H1 (cell line): ENCODE data around the gene GALNT18. TPM values are rescaled to one million over a fixed set of nuclear protein-coding genes. Genes with fewer than 3 reads are reported as not detected.

Experiments
- CTCF ChIA-PET: fragments of 300-600 bp; sonication (Branson Sonifier 250); formaldehyde crosslinking; loops from one replicate; lab custom pipeline; 2021; ENCODE audit not compliant: partially characterized antibody; lab: Charles Lee
- POLR2A ChIA-PET: fragments of 300-600 bp; sonication (Branson Sonifier 250); formaldehyde crosslinking; loops from one replicate; lab custom pipeline; 2021; ENCODE audit warnings: inconsistent platforms; ENCODE audit not compliant: partially characterized antibody; lab: Charles Lee
- DNase-seq, 2 experiments: peaks; one replicate each; pipeline versions ENCODE4 v3.0.0 to v3.0.0-alpha.2; 2010 to 2022; ENCODE audit warnings: low spot score in 2 of 2, low read depth in 1 of 2, mixed read lengths in 1 of 2
- FAIRE-seq: peaks from 2 replicates; lab custom pipeline; 2011; peaks lifted over from hg19 to GRCh38; lab: Jason Lieb, UNC
- H2AFZ ChIP-seq: 2 replicates; pipeline ENCODE4 v1.8.1; 2012; ENCODE audit warnings: low read length, inconsistent platforms
- H2AK5ac ChIP-seq: 2 replicates; pipeline ENCODE4 v1.6.1; 2013; ENCODE audit warnings: low read depth, low read length
- H2BK120ac ChIP-seq: replicated peaks from 2 replicates; pipeline ENCODE3; 2013; ENCODE audit warnings: low read depth, low read length, inconsistent platforms
- H2BK12ac ChIP-seq: 2 replicates; pipeline ENCODE4 v1.6.1; 2013; ENCODE audit warnings: low read depth, low read length
- H2BK15ac ChIP-seq: 2 replicates; pipeline ENCODE4 v1.6.1; 2013; ENCODE audit warnings: low read length
- H2BK20ac ChIP-seq: 2 replicates; pipeline ENCODE4 v1.6.1; 2013; ENCODE audit warnings: low read length
- H2BK5ac ChIP-seq: 2 replicates; pipeline ENCODE4 v1.6.1; 2013; ENCODE audit warnings: low read depth, low read length
- H3K14ac ChIP-seq: 2 replicates; pipeline ENCODE4 v1.6.1; 2013; ENCODE audit warnings: inconsistent platforms; ENCODE audit not compliant: insufficient read length
- H3K18ac ChIP-seq: 2 replicates; pipeline ENCODE4 v1.6.1; 2013; ENCODE audit warnings: low read length; ENCODE audit errors: extremely low read depth
- H3K23ac ChIP-seq: 2 replicates; pipeline ENCODE4 v1.6.1; 2013; ENCODE audit warnings: inconsistent platforms; ENCODE audit not compliant: insufficient read length
- H3K23me2 ChIP-seq: 2 replicates; pipeline ENCODE4 v1.6.1; 2013; ENCODE audit warnings: low read depth, low read length
- H3K27ac ChIP-seq: 2 replicates; pipeline ENCODE4 v1.6.1; 2011; ENCODE audit warnings: low read depth, low read length, inconsistent platforms
- H3K27me3 ChIP-seq, 4 experiments: replicated peaks in 1 of 4; 1 replicate in 1 of 4; 2 replicates in 3 of 4; pipeline versions ENCODE4 v1.6.1 to v1.8.1; 2011 to 2013; ENCODE audit warnings: low read length in 3 of 4, mild to moderate bottlenecking in 3 of 4, inconsistent platforms in 2 of 4, mixed read lengths in 2 of 4, moderate library complexity in 1 of 4; ENCODE audit not compliant: control insufficient read depth in 3 of 4, insufficient read depth in 3 of 4; ENCODE audit errors: extremely low read depth in 1 of 4
- H3K36me3 ChIP-seq, 4 experiments: 2 replicates each; pipeline versions ENCODE4 v1.6.1 to v1.8.1; 2011 to 2013; ENCODE audit warnings: mild to moderate bottlenecking in 4 of 4, low read length in 3 of 4, moderate library complexity in 2 of 4, control low read depth in 1 of 4, inconsistent platforms in 1 of 4; ENCODE audit not compliant: insufficient read depth in 4 of 4, control insufficient read depth in 2 of 4
- H3K4ac ChIP-seq: replicated peaks from 2 replicates; pipeline ENCODE3; 2013; ENCODE audit warnings: low read length, low read depth, mixed read lengths, inconsistent platforms; ENCODE audit not compliant: insufficient read length
- H3K4me1 ChIP-seq, 4 experiments: replicated peaks in 1 of 4; 1 replicate in 1 of 4; 2 replicates in 3 of 4; pipeline versions ENCODE4 v1.6.1 to v1.8.1; 2011 to 2013; ENCODE audit warnings: low read length in 3 of 4, inconsistent platforms in 2 of 4, mixed read lengths in 1 of 4; ENCODE audit not compliant: insufficient read depth in 4 of 4, control insufficient read depth in 3 of 4
- H3K4me2 ChIP-seq, 2 experiments: 2 replicates each; pipeline versions ENCODE4 v1.6.1 to v1.8.1; 2011 to 2013; ENCODE audit warnings: low read depth in 2 of 2, low read length in 2 of 2, control low read depth in 1 of 2, inconsistent platforms in 1 of 2, mild to moderate bottlenecking in 1 of 2; ENCODE audit not compliant: insufficient read depth in 1 of 2
- H3K4me3 ChIP-seq, 4 experiments: fragments of 200-600, 300-600 bp in 1 of 4; sonication (generic), shearing (Covaris generic), sonication (Bioruptor Twin) in 1 of 4; 2 replicates each; pipeline versions ENCODE4 v1.5.1 to v1.8.1; 2011 to 2016; ENCODE audit warnings: low read length in 4 of 4, low read depth in 3 of 4, control low read depth in 2 of 4, inconsistent platforms in 2 of 4, mild to moderate bottlenecking in 2 of 4, mixed read lengths in 1 of 4, moderate library complexity in 1 of 4; ENCODE audit not compliant: insufficient read depth in 2 of 4; ENCODE audit errors: extremely low read depth in 1 of 4
- H3K56ac ChIP-seq: replicated peaks from 2 replicates; pipeline ENCODE3; 2013; ENCODE audit warnings: low read depth, mild to moderate bottlenecking, mixed read lengths, low read length, inconsistent platforms; ENCODE audit not compliant: insufficient read length
- H3K79me1 ChIP-seq: 2 replicates; pipeline ENCODE4 v1.6.1; 2013; ENCODE audit warnings: low read depth, low read length, control low read depth
- H3K79me2 ChIP-seq, 2 experiments: 2 replicates each; pipeline versions ENCODE4 v1.6.1 to v1.8.1; 2012 to 2013; ENCODE audit warnings: low read length in 2 of 2, mild to moderate bottlenecking in 2 of 2, inconsistent platforms in 1 of 2; ENCODE audit not compliant: insufficient read depth in 2 of 2, control insufficient read depth in 1 of 2
- H3K9ac ChIP-seq, 4 experiments: replicated peaks in 1 of 4; 1 replicate in 1 of 4; 2 replicates in 3 of 4; pipeline versions ENCODE4 v1.6.1 to v1.8.1; 2011 to 2013; ENCODE audit warnings: low read depth in 3 of 4, low read length in 3 of 4, control low read depth in 2 of 4, mild to moderate bottlenecking in 2 of 4, moderate library complexity in 2 of 4, inconsistent platforms in 1 of 4; ENCODE audit errors: extremely low read depth in 1 of 4
- H3K9me3 ChIP-seq, 2 experiments: 2 replicates each; pipeline versions ENCODE4 v1.6.1 to v1.8.1; 2012 to 2013; ENCODE audit warnings: mild to moderate bottlenecking in 2 of 2, moderate library complexity in 2 of 2, control low read depth in 1 of 2, inconsistent platforms in 1 of 2, low read depth in 1 of 2, low read length in 1 of 2, mixed read lengths in 1 of 2; ENCODE audit not compliant: insufficient read depth in 2 of 2
- H4K20me1 ChIP-seq, 2 experiments: replicated peaks in 1 of 2; 2 replicates each; pipeline versions ENCODE3 to v1.8.1; 2011 to 2013; ENCODE audit warnings: inconsistent platforms in 2 of 2, low read length in 2 of 2, mild to moderate bottlenecking in 1 of 2; ENCODE audit not compliant: insufficient read depth in 2 of 2, control insufficient read depth in 1 of 2
- H4K5ac ChIP-seq: 2 replicates; pipeline ENCODE4 v1.6.1; 2013; ENCODE audit warnings: low read length, low read depth, mixed read lengths, inconsistent platforms; ENCODE audit not compliant: insufficient read length
- H4K8ac ChIP-seq: 2 replicates; pipeline ENCODE4 v1.8.0; 2013; ENCODE audit warnings: mild to moderate bottlenecking, moderate library complexity, low read length, inconsistent platforms; ENCODE audit not compliant: insufficient read depth; ENCODE audit errors: extremely low read depth
- H4K91ac ChIP-seq: replicated peaks from 2 replicates; pipeline ENCODE3; 2013; ENCODE audit warnings: low read length, mixed read lengths, inconsistent platforms; ENCODE audit not compliant: insufficient read length
- BRCA1 ChIP-seq: IDR thresholded peaks from 2 replicates; pipeline ENCODE4 v1.6.1; 2012; ENCODE audit warnings: low read depth, low read length, improper control_type of control experiment
- CBX8 ChIP-seq: fragments of 300-800, 300-1000 bp; sonication (generic); IDR thresholded peaks from 2 replicates; pipeline ENCODE4 v1.7.1; 2016; ENCODE audit warnings: low read depth, low read length, borderline replicate concordance
- CHD2 ChIP-seq: IDR thresholded peaks from 2 replicates; pipeline ENCODE4 v1.6.1; 2012; ENCODE audit warnings: low read length, improper control_type of control experiment
- EP300 ChIP-seq, 2 experiments: IDR thresholded peaks; 1 replicate in 1 of 2; 2 replicates in 1 of 2; pipeline ENCODE4 v1.6.1; 2011 to 2012; ENCODE audit warnings: low read depth in 2 of 2, low read length in 2 of 2, mild to moderate bottlenecking in 2 of 2, borderline replicate concordance in 1 of 2, inconsistent platforms in 1 of 2, moderate library complexity in 1 of 2
- EZH2 ChIP-seq: fragments of 200-600 bp; sonication (generic); IDR thresholded peaks from 2 replicates; pipeline ENCODE4 v1.7.1; 2012; ENCODE audit warnings: low read depth, mild to moderate bottlenecking, moderate library complexity, low read length, inconsistent platforms; ENCODE audit not compliant: severe bottlenecking
- HDAC2 ChIP-seq, 2 experiments: fragments of 300-600 bp in 1 of 2; sonication (generic) in 1 of 2; IDR thresholded peaks; 2 replicates each; pipeline ENCODE4 v1.6.1; 2011 to 2012; ENCODE audit warnings: low read depth in 2 of 2, low read length in 2 of 2, mild to moderate bottlenecking in 2 of 2, moderate library complexity in 2 of 2, borderline replicate concordance in 1 of 2, inconsistent platforms in 1 of 2
- MAX ChIP-seq: IDR thresholded peaks from 2 replicates; pipeline ENCODE4 v1.6.1; 2012; ENCODE audit warnings: inconsistent platforms
- RNF2 ChIP-seq: fragments of 200-900, 300-1000 bp; sonication (generic); IDR thresholded peaks from 2 replicates; pipeline ENCODE4 v1.7.1; 2016; ENCODE audit warnings: borderline replicate concordance, low read depth, mild to moderate bottlenecking, antibody characterized with exemption, low read length; ENCODE audit not compliant: poor library complexity, severe bottlenecking; ENCODE audit errors: missing control alignments
- SP1 ChIP-seq: IDR thresholded peaks from 2 replicates; pipeline ENCODE4 v1.6.1; 2011; ENCODE audit warnings: low read depth, low read length
- SRF ChIP-seq: IDR thresholded peaks from 2 replicates; pipeline ENCODE4 v1.6.1; 2011; ENCODE audit warnings: mild to moderate bottlenecking, low read depth, low read length, moderate library complexity
- SUZ12 ChIP-seq: fragments of 200-600 bp; sonication (generic); IDR thresholded peaks from 2 replicates; pipeline ENCODE4 v1.6.1; 2012; ENCODE audit warnings: mild to moderate bottlenecking, inconsistent platforms, low read length, moderate library complexity, mixed read lengths
- WGBS, 2 experiments: shearing (Covaris generic) in 1 of 2; methylation state at CpG; one replicate each; pipeline versions ENCODE4 v1.1.6 to v1.1.7; 2013 to 2015; ENCODE audit warnings: low lambda C conversion rate in 2 of 2, mixed read lengths in 2 of 2, inconsistent platforms in 1 of 2, low coverage in 1 of 2, missing lambda C conversion rate in 1 of 2; ENCODE audit not compliant: insufficient replicate concordance in 2 of 2, insufficient coverage in 1 of 2, insufficient read length in 1 of 2; ENCODE audit errors: extremely low coverage in 1 of 2, missing lambda C conversion rate in 1 of 2; 5-methylcytosine and 5-hydroxymethylcytosine counted together
- polyA plus RNA-seq, 7 experiments: library from polyadenylated mRNA; depleted of rRNA in 3 of 7; stranded (reverse) in 5 of 7; unstranded in 2 of 7; fragments of >200 nt in 5 of 7; fragments of 200-250 nt in 2 of 7; gene quantifications; 1 replicate in 5 of 7; 2 replicates in 1 of 7; 4 replicates in 1 of 7; pipeline versions ENCODE4 v1.2.1 to v1.2.3, GENCODE V29; 2011 to 2013; ENCODE audit warnings: missing spikeins in 2 of 7, mixed read lengths in 2 of 7
- total RNA-seq: library from RNA; stranded (reverse); fragmentation: NEBNext Ultra II Directional; extraction: Animal tissue kit (Norgen Biotek cat#: 25700); gene quantifications from 2 replicates; pipeline ENCODE4 v1.2.1, GENCODE V29; 2021

Gene GALNT18
- total and polyA plus RNA-seq, 2 of the 8 experiments (the other 6 are each of a cell fraction or from before 2014, with no cell fraction given), result 6.0 to 9.4 TPM

- no peaks in the 10 kb centered on the region for H3K27me3 ChIP-seq
Observed at GRCh38 chr11:11349106-11349825, 272.5 kb downstream of the GALNT18 start.

More at GRCh38 chr11:11349106-11349825, 272.5 kb downstream of the GALNT18 start:
- Histone ChIP-seq H2BK20ac (no peak overlapping the region), H3K23ac (no peak overlapping the region), H2AFZ (no peak overlapping the region), H4K91ac (no peak overlapping the region), H3K79me1 (no peaks in the 10 kb centered on the region), H2BK15ac (no peak overlapping the region), H4K20me1 (no peaks in the 10 kb centered on the region), H4K8ac (no peak overlapping the region), H2BK12ac (no peak overlapping the region), H3K23me2 (no peaks in the 10 kb centered on the region), H3K9ac (no peak overlapping the region), H3K14ac (no peak overlapping the region), H3K4me1 (no peaks in the 10 kb centered on the region), H2AK5ac (no peak overlapping the region), H3K4me2 (no peak overlapping the region), H2BK120ac (no peak overlapping the region), H3K4me3 (no peak overlapping the region), H3K36me3 (no peaks in the 10 kb centered on the region), H3K27ac (no peak overlapping the region), H3K56ac (no peak overlapping the region), H3K4ac (no peak overlapping the region), H2BK5ac (no peak overlapping the region), H4K5ac (no peak overlapping the region), H3K18ac (no peak overlapping the region), H3K9me3 (no peaks in the 10 kb centered on the region), H3K79me2 (no peaks in the 10 kb centered on the region)
- FAIRE-seq (no peak), DNase-seq (no peak)
- ChIA-PET POLR2A (no interaction called here), CTCF (interaction anchor here (0.6 kb wide), 1 partner anchor 323 kb away, joined by 3 read pairs; no protein-coding TSS in a partner anchor)
- WGBS, 2 experiments, result 84% methylated on average over 12 of the region's 12 CpGs; no CpG with 5 or more reads in 1 of the 2 experiments
- no peak for TF ChIP-seq CBX8
- no peak for TF ChIP-seq EP300 (IDR thresholded peaks at IDR 0.05; ENCODE audit: borderline replicate concordance in 1 of 2, low read depth in 2 of 2, low read length in 2 of 2)
- no peak for TF ChIP-seq MAX
- TF ChIP-seq BRCA1, result no peak
- no peak for TF ChIP-seq SP1
- TF ChIP-seq SRF, result no peak
- TF ChIP-seq CHD2, result no peak
- no peak for TF ChIP-seq EZH2
- TF ChIP-seq SUZ12, result no peak
- TF ChIP-seq RNF2, result no peak
- no peak for TF ChIP-seq HDAC2 (IDR thresholded peaks at IDR 0.05; ENCODE audit: borderline replicate concordance in 1 of 2, low read depth in 2 of 2, low read length in 2 of 2)
